Hepatocyte (in vitro differentiated cells): ENCODE measurements around the gene PPP2R5B.

Experiments
- EZH2 ChIP-seq: fragments of 200-600 bp; sonication (generic); IDR thresholded peaks from 2 replicates; pipeline ENCODE4 v1.6.1; 2016; ENCODE audit warnings: antibody characterized with exemption, mild to moderate bottlenecking, borderline replicate concordance
- TF ChIP-seq, protein P1 (sequence below): fragments of 200-600 bp; sonication (generic); IDR thresholded peaks from 2 replicates; pipeline ENCODE4 v1.5.1; 2016; ENCODE audit warnings: antibody characterized with exemption, mild to moderate bottlenecking; ENCODE audit not compliant: poor library complexity

GRCh38 chr11:64926689-64927088 lies 2.2 kb downstream of the PPP2R5B start:
- TF ChIP-seq, protein P1, sequence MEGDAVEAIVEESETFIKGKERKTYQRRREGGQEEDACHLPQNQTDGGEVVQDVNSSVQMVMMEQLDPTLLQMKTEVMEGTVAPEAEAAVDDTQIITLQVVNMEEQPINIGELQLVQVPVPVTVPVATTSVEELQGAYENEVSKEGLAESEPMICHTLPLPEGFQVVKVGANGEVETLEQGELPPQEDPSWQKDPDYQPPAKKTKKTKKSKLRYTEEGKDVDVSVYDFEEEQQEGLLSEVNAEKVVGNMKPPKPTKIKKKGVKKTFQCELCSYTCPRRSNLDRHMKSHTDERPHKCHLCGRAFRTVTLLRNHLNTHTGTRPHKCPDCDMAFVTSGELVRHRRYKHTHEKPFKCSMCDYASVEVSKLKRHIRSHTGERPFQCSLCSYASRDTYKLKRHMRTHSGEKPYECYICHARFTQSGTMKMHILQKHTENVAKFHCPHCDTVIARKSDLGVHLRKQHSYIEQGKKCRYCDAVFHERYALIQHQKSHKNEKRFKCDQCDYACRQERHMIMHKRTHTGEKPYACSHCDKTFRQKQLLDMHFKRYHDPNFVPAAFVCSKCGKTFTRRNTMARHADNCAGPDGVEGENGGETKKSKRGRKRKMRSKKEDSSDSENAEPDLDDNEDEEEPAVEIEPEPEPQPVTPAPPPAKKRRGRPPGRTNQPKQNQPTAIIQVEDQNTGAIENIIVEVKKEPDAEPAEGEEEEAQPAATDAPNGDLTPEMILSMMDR: no peak
- no peak for TF ChIP-seq EZH2
